CD4-positive, alpha-beta T cell treated with Interleukin-15 for 4 hours (primary cell): ENCODE results near the gene CAPN3.

Experiments used
- DNase-seq: peaks from one replicate; pipeline ENCODE4 v3.0.0-alpha.2; 2020; ENCODE audit warnings: low spot score

The CAPN3 gene

DNA sequence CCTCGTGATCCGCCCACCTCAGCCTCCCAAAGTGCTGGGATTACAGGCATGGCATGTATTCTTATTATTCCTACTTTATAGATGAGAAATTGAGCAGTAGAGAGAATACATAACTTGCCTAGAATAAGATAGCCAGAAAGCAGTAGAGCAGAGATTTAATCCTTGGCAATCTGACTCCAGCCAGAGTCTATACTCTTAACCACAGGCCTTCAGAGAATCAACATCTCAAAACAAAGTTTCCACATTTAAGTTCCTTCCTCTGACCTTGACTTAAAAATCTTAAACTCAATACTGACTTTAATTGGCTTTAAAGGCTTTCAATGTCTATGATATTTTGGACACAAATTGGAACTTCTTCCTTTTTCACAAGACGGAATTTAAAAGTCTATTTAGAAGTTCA is 94.5 kb downstream of the CAPN3 start:
- no peak for DNase-seq

GRCh38 chr15:42456531-42456930 is 97.2 kb downstream of the CAPN3 start:
- DNase-seq, result no peak

DNA sequence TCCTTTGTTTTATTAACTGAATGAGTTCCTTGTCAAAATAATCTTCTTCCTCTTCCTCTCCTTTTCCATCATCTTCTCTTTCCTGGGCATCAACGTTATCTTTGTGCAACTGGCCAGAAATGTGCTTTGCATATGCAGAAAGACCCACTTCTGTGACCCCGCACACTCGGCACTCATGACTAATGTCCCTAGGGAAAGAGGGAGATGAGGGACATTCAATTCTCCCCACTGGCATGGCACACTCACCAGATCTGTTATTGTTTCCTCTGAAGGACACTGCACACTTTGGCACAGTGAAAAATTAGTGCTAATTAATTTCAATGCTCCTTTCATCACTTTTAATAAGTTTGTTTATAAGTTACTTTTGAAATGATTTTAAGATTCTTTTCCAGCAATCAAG is 97.7 kb downstream of the CAPN3 start:
- DNase-seq, result no peak

DNA sequence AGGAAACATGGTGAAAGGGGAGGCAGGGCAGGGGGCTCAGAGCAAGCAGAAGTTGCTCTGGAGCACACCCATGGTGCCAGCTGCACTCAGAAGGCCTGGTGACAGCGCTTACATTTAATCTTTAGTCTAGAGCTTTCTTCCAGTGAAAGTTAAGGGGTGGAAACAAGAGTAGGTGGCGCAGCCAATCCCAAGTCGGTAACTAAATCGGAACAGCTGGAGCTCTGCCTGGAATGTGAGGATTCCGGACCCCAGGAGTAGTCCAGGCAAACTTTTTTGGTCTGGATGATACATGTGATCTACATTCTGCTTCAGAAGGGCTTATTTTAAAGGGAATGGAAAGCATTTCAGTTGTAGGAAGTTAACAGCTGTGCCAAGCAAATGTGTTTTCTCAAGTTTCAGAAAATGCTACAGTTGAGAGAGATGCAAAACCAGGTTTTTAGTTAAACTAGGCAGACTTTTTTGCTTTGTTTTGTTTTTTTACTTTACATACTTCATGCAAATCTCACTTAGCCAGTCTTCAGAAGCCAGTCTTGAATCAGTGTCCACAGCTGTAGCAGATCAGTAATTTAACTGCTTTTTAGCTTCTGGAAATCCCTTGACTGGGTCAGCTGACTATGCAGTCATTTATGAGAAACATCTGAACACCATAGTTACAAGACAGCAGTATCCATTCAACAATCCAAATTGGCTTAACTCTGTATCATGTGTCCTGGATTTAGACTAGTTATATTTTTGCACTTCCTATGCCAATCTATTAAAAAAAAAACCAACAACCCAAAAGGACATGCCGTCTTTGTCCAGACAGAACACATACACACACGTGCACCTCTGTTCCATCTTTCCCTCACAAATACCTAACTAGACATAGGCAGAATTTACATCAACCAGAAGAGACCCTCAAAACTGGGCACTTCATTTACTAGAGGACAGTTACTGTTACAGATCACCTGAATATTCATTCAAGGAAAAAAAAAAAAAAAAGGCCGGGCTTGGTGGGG is 98.4 kb downstream of the CAPN3 start:
- no peak for DNase-seq

GRCh38 chr15:42461261-42461660 is 102.0 kb downstream of the CAPN3 start:
- no peak for DNase-seq
